ENCODE measurements around the gene PRTG.
"Not testable (repeated sequence)": the region's sequence is repeated elsewhere in the genome, so short reads cannot be mapped to it uniquely, and the experiment has no call there.

PRTG gene

DNA sequence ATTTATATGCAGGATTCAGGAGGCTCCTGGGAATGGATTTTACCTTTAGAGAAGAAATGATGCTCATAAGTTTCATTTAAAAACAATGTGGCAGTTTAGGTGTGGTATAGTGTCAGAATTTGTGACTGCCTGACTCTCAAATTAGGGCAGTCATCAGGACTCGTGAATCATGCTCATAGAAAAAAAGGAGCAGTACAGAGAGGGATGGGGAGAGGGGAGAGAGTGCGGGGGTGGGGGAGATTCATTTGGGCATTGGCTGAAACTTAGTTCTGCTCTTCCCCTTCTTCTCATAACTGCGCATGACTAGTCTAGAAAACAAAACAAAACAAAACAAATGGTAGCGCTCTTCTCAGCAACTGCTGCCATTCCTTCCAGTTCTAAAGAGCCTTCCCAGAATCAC, 44.3 kb downstream of the PRTG start:
- no peak for DNase-seq

GRCh38 chr15:55696221-55696620, 46.7 kb downstream of the PRTG start:
- no peak for DNase-seq

- peak; percentile 82 for DNase-seq
Observed at GRCh38 chr15:55695432-55695831, 47.5 kb downstream of the PRTG start.

- peak; percentile 45 for DNase-seq
Observed at GRCh38 chr15:55694652-55695150, 48.3 kb downstream of the PRTG start.

- DNase-seq: not testable (repeated sequence)
Observed at GRCh38 chr15:55693116-55693515, 49.8 kb downstream of the PRTG start.

DNA sequence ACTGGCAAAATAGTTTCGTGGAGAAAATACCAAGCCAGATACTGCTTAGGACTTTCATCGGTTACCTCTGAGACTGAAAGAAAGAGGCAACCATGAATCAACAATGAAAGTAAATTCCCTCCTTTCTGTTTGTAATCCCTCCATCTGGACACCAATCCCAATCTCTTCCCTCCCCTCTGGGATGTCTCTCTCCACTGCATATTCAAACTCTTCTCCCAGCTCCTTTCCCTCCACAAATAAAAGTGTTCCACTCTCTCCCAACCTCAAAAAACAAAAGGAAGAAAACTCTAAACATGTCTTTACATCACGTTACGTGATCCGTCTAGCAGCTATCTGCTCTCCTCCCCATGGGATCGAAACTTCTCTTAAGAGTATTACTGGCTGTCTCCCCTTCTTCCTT, 55.2 kb downstream of the PRTG start:
- peak; percentile 74 for DNase-seq

- DNase-seq: no peak
Observed at GRCh38 chr15:55685286-55685685, 57.7 kb downstream of the PRTG start.

DNA sequence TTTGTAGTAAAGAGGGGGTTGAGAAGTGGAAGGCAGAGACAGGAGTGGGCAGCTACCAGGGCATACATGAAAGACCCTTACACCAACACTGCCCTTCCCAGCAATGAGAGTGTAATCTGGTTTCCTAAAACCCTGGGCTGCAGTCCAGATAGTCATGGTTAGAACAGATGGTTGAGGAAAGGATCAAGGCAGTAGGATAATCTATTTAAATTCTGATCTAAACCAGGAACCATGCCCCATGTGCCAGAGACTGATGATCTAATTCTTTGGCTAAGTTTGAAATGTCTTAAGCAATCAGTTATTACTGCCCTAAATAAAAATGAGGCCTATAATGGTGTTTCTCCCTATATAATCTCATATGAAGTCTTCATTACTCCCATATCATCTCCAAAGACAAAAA, 59.6 kb downstream of the PRTG start:
- peak; percentile 93 for DNase-seq

DNA sequence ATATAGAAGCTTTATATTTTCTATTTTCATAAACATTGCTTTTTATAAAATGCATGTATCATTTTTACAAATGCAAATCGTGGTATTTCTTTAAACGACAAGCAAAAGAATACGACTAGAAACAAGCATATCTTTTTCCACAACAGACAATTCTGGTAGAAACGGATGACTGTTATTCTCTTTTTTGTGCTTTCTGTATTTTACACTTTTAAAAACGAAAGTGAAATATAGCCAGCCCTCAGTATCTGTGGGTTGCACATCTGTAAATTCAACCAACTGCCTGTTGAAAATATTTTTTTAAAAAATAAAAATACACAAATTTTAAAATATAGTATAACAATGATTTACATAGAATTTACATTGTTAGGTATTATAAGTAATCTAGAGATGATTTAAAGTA, 61.3 kb downstream of the PRTG start:
- no peak for DNase-seq

GRCh38 chr15:55676507-55676906, 66.4 kb downstream of the PRTG start:
- peak; percentile 72 for DNase-seq

- DNase-seq: no peak
Observed at GRCh38 chr15:55673287-55673686, 69.7 kb downstream of the PRTG start.

DNA sequence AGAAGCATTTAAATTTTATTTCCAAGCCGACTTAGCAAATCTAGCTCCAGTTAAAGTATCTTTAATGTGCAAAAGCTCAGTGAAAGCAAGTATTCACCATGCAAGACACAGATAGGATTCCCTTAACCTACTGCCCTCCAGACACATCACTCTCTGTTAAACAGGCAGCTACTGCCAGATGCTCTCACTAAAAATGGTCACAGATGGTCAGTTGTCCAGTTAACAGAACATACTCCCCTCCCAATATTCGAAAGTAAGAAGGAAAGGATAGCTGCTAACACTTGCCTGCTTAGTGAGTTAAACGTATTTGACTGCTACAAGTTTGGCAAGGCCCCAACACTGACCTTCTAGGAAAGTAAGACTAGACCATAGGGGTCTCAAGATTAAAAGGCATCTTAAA, 73.7 kb downstream of the PRTG start:
- DNase-seq: peak; percentile 68

- peak; percentile 42 for DNase-seq
Observed at GRCh38 chr15:55665605-55666227, 77.2 kb downstream of the PRTG start.

DNA sequence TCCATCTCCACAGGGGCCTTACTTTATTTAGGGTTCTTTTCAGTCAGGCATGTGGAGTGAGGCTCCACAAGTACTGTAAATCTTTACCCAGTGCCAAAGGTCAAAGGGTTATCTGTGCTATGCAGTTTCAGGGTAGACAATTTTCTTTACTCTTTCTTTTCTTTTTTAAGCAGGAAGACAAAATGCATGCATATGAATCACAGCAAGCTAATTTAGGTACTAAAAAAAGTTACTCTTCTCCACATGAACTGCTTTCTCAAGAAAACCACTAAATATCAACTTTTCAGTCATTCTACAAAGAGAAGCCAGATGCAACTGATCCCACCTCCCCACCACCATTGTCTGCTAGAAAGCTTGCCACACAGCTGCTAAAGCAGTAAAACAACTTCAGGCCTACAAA, 81.5 kb downstream of the PRTG start:
- no peak for DNase-seq

GRCh38 chr15:55660153-55660552, 82.8 kb downstream of the PRTG start:
- no peak for DNase-seq

DNA sequence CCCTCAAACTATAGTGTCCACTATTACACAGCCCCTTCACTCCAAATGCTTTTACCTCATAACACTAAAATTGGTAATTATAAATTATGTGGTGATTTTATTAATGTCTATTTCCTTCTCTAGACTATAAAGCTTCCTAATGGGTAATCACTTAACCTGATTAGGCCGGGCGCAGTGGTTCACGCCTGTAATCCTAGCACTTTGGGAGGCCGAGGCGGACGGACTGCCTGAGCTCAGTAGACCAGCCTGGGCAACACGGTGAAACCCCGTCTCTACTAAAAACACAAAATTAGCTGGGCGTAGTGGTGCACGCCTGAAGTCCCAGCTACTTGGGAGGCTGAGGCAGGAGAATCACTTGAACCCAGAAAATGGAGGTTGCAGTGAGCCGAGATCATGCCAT, 83.5 kb downstream of the PRTG start:
- peak; percentile 92 for DNase-seq

- peak; percentile 67 for DNase-seq
Observed at GRCh38 chr15:55658886-55659285, 84.1 kb downstream of the PRTG start.

GRCh38 chr15:55654561-55655031, 88.4 kb downstream of the PRTG start:
- no peak for DNase-seq

GRCh38 chr15:55652909-55653495, 90.0 kb downstream of the PRTG start:
- no peak for DNase-seq

DNA sequence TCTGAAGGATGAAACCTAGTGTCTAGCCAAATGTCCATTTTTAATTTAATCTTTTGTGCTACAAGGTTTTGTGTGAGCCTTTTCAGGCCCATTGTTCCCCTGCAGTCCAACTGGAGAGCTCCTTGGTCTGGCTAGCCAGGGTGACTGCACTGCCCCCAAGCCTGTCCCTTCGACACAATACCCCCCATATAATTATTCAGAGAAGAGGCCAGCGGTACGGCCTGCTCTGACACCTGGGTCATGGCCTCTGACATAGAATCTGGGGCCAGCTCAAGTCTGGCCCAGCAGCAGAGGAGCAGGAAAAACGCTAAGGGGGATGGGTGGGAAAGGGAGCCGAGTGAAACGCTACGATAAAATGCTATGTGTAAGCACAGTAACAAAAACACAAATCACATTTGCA, 90.6 kb downstream of the PRTG start:
- no peak for DNase-seq

GRCh38 chr15:55649058-55649423, 93.9 kb downstream of the PRTG start:
- no peak for DNase-seq

- no peak for DNase-seq
Observed at GRCh38 chr15:55638764-55639163, 104.2 kb downstream of the PRTG start.

- DNase-seq: no peak
Observed at GRCh38 chr15:55637086-55637485, 105.9 kb downstream of the PRTG start.

- DNase-seq: no peak
Observed at GRCh38 chr15:55633731-55634130, 109.2 kb downstream of the PRTG start.

DNA sequence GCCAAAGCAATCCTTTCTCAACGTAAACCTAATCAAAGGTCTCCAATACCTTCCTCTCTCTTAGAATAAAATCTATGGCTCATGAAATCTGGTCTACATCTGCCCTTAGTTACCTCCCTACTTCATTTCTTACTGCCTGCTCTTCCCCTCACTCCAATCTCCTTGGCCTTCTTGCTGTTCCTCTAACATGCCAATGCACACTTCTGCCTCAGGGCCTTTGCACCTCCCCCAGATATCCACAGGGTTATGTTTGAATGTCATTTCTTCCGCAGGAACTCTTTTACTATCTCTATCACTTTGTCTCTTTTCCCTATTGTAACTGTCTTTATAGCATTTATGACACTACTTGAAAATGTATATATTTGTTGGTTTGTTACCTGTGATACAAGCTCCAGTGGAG, 110.5 kb downstream of the PRTG start:
- no peak for DNase-seq

All from NCI-H82 (cell line).